ENCODE data around the gene MUC2. TPM values are rescaled to one million over a fixed set of nuclear protein-coding genes. Genes with fewer than 3 reads are reported as not detected.

The MUC2 gene
- total and polyA plus RNA-seq, 5 donors from 2014 or later, result not detected

DNA sequence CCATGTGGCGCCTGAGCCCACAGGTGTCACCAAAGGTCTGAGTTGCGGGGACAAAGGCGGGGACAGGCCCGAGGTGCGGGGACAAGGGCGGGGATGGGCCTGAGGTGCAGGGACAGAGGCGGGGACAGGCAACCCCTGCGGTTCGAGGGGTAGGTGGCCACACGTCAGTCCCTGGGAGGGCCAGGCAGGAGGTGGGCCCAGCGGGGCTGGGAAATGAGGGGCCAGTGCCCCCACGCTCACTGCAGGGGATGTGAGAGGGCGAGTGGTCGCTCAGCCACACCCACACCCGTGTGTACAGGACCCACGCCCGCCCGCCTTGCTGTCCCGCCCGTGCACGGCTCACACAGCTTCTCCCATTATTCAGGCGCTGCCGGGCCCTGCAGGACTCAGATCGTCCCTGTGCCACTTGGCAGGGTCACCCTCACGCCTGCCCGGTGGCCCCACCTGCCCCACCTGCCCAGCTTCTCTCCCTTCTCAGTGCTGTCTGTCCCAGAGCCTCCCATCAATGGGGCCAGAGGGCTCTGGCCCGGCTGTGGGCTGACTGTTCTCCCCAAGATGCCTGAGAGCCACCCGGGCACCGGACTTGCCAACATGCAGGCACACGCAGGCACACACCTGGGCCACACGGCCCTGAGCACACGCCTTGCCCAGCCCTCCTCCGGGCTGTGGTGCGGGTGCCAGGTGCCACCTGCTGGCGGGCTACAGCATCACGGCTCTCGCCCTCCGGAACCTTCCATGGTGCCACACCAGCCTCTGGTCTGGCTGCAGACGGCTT is 23.9 kb upstream of the MUC2 start:
- H3K4me1 ChIP-seq (ENCODE audit: control insufficient read depth, insufficient read depth, low read length, poor library complexity, severe bottlenecking), result peaks cover 5% of the 10 kb centered on the region
- Mint-ChIP-seq H3K4me1 (peaks cover 0 to 2% (median 0%) of the 10 kb centered on the region in 4 donors), H3K4me3 (no peak overlapping the region), H3K27me3 (peaks cover 15% of the 10 kb centered on the region), H3K27ac (no peak overlapping the region), H3K9me3 (peaks cover 0 to 3% (median 0%) of the 10 kb centered on the region in 7 donors), H3K36me3 (no peaks in the 10 kb centered on the region)
- H3K9me3 ChIP-seq (ENCODE audit: control insufficient read depth in 2 of 2, low read length in 2 of 2), result no peaks in the 10 kb centered on the region
- no peaks in the 10 kb centered on the region for H3K27me3 ChIP-seq (ENCODE audit: control insufficient read depth, insufficient read depth, low read length)
- H3K4me3 ChIP-seq (ENCODE audit: low read depth, low read length), result no peak overlapping the region
- peak; percentile 86 to 89 for ATAC-seq (ENCODE audit: low read depth in 2 of 2)
- no peak overlapping the region for H3K27ac ChIP-seq (ENCODE audit: insufficient read depth, low read length, poor library complexity, severe bottlenecking)
- no peaks in the 10 kb centered on the region for H3K36me3 ChIP-seq (ENCODE audit: control insufficient read depth, insufficient read depth, low read length)
- peak; percentile 50 to 74 (median 70) for DNase-seq

GRCh38 chr11:1051356-1052132 is 23.1 kb upstream of the MUC2 start:
- Histone ChIP-seq H3K27me3 (ENCODE audit: control insufficient read depth, insufficient read depth, low read length) (no peaks in the 10 kb centered on the region), H3K27ac (ENCODE audit: insufficient read depth, low read length, poor library complexity, severe bottlenecking) (no peak overlapping the region), H3K36me3 (ENCODE audit: control insufficient read depth, insufficient read depth, low read length) (no peaks in the 10 kb centered on the region), H3K4me1 (ENCODE audit: control insufficient read depth, insufficient read depth, low read length, poor library complexity, severe bottlenecking) (peaks cover 5% of the 10 kb centered on the region), H3K9me3 (ENCODE audit: control insufficient read depth in 2 of 2, low read length in 2 of 2) (no peaks in the 10 kb centered on the region), H3K4me3 (ENCODE audit: low read depth, low read length) (no peak overlapping the region)
- Mint-ChIP-seq H3K9me3 (peaks cover 0 to 3% (median 0%) of the 10 kb centered on the region in 7 donors), H3K27me3 (peaks cover 10% of the 10 kb centered on the region), H3K4me1 (no peaks in the 10 kb centered on the region), H3K27ac (no peak overlapping the region), H3K4me3 (no peak overlapping the region), H3K36me3 (no peaks in the 10 kb centered on the region)
- ATAC-seq (ENCODE audit: low read depth in 2 of 2) (no peak), DNase-seq (no peak)

GRCh38 chr11:1052133-1053011 is 22.3 kb upstream of the MUC2 start:
- no peaks in the 10 kb centered on the region for H3K36me3 ChIP-seq (ENCODE audit: control insufficient read depth, insufficient read depth, low read length)
- Mint-ChIP-seq H3K9me3 (no peaks in the 10 kb centered on the region), H3K27me3 (peaks cover 2% of the 10 kb centered on the region), H3K4me1 (no peaks in the 10 kb centered on the region), H3K36me3 (no peaks in the 10 kb centered on the region), H3K4me3 (no peak overlapping the region), H3K27ac (no peak overlapping the region)
- H3K9me3 ChIP-seq (ENCODE audit: control insufficient read depth in 2 of 2, low read length in 2 of 2), result no peaks in the 10 kb centered on the region
- no peak overlapping the region for H3K27ac ChIP-seq (ENCODE audit: insufficient read depth, low read length, poor library complexity, severe bottlenecking)
- peaks cover 5% of the 10 kb centered on the region for H3K4me1 ChIP-seq (ENCODE audit: control insufficient read depth, insufficient read depth, low read length, poor library complexity, severe bottlenecking)
- no peaks in the 10 kb centered on the region for H3K27me3 ChIP-seq (ENCODE audit: control insufficient read depth, insufficient read depth, low read length)
- H3K4me3 ChIP-seq (ENCODE audit: low read depth, low read length), result no peak overlapping the region
- ATAC-seq (ENCODE audit: low read depth in 2 of 2) (no peak), DNase-seq (no peak)

DNA sequence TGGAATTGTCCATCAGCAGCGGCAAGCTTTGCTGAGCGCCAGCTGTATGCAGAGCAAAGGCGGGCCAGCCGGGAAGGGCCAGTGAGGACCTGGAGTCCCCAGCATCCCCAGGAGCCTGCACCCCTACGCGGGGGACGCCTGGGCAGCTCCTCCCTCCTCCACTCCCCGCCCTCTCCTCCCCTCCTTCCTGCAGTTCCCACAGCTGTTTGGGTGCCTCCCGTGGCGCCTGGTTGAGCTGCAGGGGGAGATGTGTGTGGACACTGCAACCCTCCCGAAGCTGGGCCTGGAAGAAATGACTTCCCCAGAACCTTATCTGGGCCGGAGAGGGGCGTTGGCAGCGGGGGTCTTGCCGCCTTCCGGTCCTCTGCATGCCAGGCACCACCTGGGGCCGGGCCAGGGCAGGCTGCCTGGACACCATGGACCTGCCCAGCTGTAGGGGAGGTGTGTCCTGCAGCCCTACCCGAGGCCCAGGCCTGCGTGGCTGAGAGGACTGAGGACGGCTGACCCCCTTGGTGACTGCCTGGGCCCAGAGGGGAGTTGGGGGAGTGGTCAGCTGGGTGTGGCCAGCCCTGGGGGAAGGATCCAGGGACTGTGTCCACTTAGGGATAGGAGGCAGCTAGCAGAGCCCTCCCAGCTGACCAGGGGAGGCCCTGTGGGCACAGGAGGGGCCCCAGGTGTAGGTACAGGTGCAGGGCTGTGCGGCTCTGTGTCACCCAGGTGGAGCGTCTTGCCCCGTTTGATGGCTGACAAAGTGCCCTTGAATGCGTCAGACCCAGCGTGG is 21.4 kb upstream of the MUC2 start:
- Histone ChIP-seq H3K36me3 (ENCODE audit: control insufficient read depth, insufficient read depth, low read length) (no peaks in the 10 kb centered on the region), H3K27me3 (ENCODE audit: control insufficient read depth, insufficient read depth, low read length) (no peaks in the 10 kb centered on the region), H3K4me1 (ENCODE audit: control insufficient read depth, insufficient read depth, low read length, poor library complexity, severe bottlenecking) (peaks cover 5% of the 10 kb centered on the region), H3K4me3 (ENCODE audit: low read depth, low read length) (no peak overlapping the region), H3K27ac (ENCODE audit: insufficient read depth, low read length, poor library complexity, severe bottlenecking) (no peak overlapping the region), H3K9me3 (ENCODE audit: control insufficient read depth in 2 of 2, low read length in 2 of 2) (no peaks in the 10 kb centered on the region)
- H3K9me3 Mint-ChIP-seq, result no peaks in the 10 kb centered on the region
- H3K36me3 Mint-ChIP-seq, result no peaks in the 10 kb centered on the region
- no peak overlapping the region for H3K27ac Mint-ChIP-seq
- ATAC-seq (ENCODE audit: low read depth in 2 of 2), result no peak
- no peaks in the 10 kb centered on the region for H3K4me1 Mint-ChIP-seq
- H3K27me3 Mint-ChIP-seq, result no peaks in the 10 kb centered on the region
- no peak overlapping the region for H3K4me3 Mint-ChIP-seq
- DNase-seq, result no peak

DNA sequence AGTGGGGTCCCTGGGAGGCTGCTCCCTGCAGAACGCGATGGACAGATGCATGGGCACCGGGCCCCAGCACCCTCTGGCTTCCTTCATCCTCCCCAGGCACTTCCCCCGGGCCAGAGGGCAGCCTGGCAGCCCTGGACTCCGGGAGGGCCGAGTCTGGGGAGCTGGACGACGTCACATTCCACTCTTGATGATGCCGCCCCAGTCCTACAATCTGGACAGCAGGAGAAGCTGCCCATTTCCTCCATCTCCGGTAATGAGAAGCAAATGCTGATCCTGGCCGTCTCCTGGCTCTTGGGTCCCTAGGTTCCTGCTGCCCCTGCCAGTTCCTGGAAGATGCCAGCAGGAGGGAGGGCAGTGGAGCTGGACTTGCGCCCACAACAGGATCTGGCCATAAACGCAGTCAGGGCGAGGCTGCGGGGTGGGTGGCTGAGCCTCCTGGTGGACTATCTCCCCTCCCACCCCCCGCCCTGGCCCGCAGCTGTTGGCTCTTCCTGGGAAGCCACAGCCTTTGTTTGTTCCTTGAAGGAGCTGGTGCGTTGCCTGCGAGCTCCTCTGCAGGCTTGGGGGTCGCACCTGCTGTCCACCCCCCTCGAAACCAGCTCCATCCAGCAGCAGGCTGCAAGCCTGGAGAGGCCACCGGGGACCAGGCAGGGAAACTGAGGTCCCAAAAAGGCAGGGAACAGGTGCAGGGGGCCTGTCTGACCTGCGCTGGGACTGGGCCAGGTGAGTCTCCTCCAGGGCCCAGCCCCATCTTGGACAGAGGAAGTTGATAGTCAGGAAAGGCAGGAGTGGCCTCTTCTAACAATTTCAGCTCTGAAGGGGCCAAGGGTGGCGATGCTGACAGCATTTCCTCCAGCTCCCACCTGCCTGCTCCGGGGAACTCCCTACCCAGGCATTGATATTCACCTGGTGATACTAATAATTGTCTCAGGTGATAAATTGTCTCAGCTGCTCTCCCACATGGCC is 20.2 kb upstream of the MUC2 start:
- H3K36me3 Mint-ChIP-seq, result no peaks in the 10 kb centered on the region
- DNase-seq (no peak), ATAC-seq (ENCODE audit: low read depth in 2 of 2) (no peak)
- no peaks in the 10 kb centered on the region for H3K9me3 Mint-ChIP-seq
- H3K4me1 ChIP-seq (ENCODE audit: control insufficient read depth, insufficient read depth, low read length, poor library complexity, severe bottlenecking), result peaks cover 5% of the 10 kb centered on the region
- H3K9me3 ChIP-seq (ENCODE audit: control insufficient read depth in 2 of 2, low read length in 2 of 2), result no peaks in the 10 kb centered on the region
- H3K4me3 Mint-ChIP-seq, result no peak overlapping the region
- no peak overlapping the region for H3K27ac ChIP-seq (ENCODE audit: insufficient read depth, low read length, poor library complexity, severe bottlenecking)
- no peaks in the 10 kb centered on the region for H3K27me3 Mint-ChIP-seq
- no peak overlapping the region for H3K4me3 ChIP-seq (ENCODE audit: low read depth, low read length)
- no peak overlapping the region for H3K27ac Mint-ChIP-seq
- H3K4me1 Mint-ChIP-seq, result no peaks in the 10 kb centered on the region
- no peaks in the 10 kb centered on the region for H3K36me3 ChIP-seq (ENCODE audit: control insufficient read depth, insufficient read depth, low read length)
- H3K27me3 ChIP-seq (ENCODE audit: control insufficient read depth, insufficient read depth, low read length), result no peaks in the 10 kb centered on the region

GRCh38 chr11:1055109-1055703 is 19.5 kb upstream of the MUC2 start:
- no peak for ATAC-seq (ENCODE audit: low read depth in 2 of 2)
- Histone ChIP-seq H3K27me3 (ENCODE audit: control insufficient read depth, insufficient read depth, low read length) (no peaks in the 10 kb centered on the region), H3K4me1 (ENCODE audit: control insufficient read depth, insufficient read depth, low read length, poor library complexity, severe bottlenecking) (peaks cover 5% of the 10 kb centered on the region), H3K4me3 (ENCODE audit: low read depth, low read length) (no peak overlapping the region), H3K27ac (ENCODE audit: insufficient read depth, low read length, poor library complexity, severe bottlenecking) (no peak overlapping the region), H3K9me3 (ENCODE audit: control insufficient read depth in 2 of 2, low read length in 2 of 2) (no peaks in the 10 kb centered on the region), H3K36me3 (ENCODE audit: control insufficient read depth, insufficient read depth, low read length) (no peaks in the 10 kb centered on the region)
- H3K9me3 Mint-ChIP-seq, result no peaks in the 10 kb centered on the region
- peak overlapping the region in 1 of 3 donors; percentile 82 for H3K27ac Mint-ChIP-seq
- no peaks in the 10 kb centered on the region for H3K27me3 Mint-ChIP-seq
- no peaks in the 10 kb centered on the region for H3K36me3 Mint-ChIP-seq
- DNase-seq, result no peak
- H3K4me3 Mint-ChIP-seq, result no peak overlapping the region
- H3K4me1 Mint-ChIP-seq, result no peaks in the 10 kb centered on the region

Measured in CD4-positive, CD25-positive, alpha-beta regulatory T cell (primary cell).